HG02973 (cell line): ENCODE results near the gene BIRC6.
"Not testable (repeated sequence)": the region's sequence is repeated elsewhere in the genome, so short reads cannot be mapped to it uniquely, and the experiment has no call there.

Source experiments
- ATAC-seq: cut with Tn5 transposase; IDR thresholded peaks from one replicate; pipeline ENCODE4 v1.9.1; 2021; ENCODE audit warnings: moderate library complexity; ENCODE audit not compliant: unreplicated experiment

The BIRC6 gene

DNA sequence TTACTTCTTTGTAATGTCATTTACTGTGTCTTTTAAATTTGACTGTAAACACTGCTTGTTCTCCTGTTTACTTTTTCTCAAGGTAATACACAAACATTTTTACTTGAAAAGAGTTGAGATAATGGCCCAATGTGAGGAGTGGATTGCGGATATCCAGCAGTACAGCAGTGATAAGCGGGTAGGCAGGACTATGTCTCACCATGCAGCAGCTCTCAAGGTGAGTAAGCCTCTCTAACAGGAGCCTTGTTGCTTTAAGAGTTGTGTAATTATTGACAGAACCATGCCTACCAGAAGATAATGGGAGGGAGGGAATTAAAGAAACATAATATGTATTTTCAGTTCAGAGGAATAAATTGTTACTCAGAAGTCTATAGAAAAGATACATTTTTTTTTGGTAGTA lies 254.5 kb downstream of the BIRC6 start:
- ATAC-seq = no peak

DNA sequence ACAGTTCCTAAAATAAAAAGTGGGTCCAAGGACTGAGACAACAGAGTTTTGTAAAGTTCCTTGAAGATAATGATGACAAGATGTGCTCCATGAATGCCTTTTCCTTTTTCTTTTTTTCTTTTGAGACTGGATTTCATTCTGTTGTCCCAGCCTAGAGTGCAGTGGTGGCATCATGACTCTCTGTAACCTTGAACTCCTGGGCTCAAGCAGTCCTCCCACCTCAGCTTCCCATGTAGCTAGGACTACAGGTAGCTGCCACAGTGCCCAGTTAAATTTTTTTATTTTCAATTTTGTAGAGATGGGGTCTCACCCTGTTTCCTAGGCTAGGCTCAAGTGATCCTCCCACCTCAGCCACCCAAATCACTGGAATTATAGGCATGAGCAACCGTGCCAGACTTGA lies 254.9 kb downstream of the BIRC6 start:
- no peak for ATAC-seq

DNA sequence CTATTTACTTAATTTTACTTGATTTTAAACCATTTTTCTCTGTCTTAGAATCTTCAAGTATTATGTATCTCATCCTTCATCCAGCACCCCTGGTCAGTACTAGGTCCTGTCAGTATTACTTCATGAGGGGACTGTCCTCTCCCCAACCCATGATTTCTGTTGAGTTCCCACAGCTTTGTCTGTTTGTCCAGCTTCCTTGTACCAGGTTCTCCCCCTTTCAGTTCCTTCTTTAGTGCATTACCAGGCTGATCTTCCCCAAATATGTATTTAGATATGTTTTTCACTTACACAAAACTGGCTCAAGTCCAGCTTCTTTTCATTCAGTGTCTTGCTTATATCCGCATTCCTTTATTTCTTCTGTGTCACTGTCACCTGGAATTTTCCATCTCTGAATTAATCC lies 257.3 kb downstream of the BIRC6 start:
- ATAC-seq = no peak

DNA sequence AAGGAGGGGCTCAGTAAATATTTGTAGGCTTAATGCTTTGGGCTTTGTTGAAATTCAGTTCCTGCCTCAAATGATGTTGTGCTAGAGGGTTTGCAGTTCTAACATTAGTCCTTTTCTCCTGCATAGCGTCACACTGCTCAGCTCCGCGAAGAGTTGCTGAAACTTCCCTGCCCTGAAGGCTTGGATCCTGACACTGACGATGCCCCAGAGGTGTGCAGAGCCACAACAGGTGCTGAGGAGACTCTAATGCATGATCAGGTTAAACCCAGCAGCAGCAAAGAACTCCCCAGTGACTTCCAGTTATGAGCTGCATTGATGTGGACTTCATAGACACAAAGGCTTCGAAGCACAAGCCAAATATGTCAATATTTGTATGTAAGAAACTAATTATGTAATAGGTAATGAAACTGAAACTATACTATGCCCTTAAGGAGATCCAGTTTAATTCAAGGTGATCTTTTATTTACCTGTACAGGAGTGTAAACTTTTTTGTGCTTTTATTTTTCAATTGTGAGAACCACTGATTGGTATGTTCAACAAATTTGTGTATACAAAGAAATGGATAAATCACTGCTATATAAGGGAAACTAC lies 260.9 kb downstream of the BIRC6 start:
- no peak for ATAC-seq

DNA sequence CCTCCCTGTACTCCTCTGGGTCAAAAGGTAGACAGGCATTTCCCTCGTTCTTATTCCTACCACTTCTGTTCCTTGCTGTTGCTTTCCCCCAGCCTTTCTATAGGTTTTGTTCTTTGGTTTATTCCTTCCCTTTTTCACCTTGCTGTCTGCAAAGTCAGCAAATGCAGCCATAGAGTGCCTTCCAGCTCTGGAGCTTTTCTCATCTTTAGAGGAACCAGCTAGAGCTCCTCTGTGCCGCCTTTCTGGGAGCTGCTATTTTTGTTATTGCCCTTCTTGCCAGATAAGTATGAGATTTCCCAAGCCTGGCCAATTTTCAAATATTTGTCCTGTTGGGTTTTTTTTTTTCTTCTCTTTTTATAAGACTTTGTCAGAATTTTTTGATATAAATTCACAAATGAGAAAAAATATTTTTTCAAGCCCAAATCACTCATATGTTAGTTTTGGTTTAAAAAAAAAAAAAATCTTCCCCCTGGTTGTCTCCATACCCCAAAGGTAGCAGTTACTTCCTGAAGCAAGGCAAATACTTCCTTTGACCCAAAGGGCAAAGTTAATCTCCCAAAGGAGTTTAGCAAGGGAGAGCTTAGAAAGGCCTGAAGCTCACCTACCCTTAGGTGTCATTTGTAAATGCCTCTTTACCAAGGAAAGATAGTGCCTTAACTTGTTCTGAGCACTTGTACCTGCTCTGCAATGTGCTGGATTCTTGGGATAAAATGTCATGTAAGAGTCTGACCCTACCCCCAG lies 265.9 kb downstream of the BIRC6 start:
- ATAC-seq = no peak

DNA sequence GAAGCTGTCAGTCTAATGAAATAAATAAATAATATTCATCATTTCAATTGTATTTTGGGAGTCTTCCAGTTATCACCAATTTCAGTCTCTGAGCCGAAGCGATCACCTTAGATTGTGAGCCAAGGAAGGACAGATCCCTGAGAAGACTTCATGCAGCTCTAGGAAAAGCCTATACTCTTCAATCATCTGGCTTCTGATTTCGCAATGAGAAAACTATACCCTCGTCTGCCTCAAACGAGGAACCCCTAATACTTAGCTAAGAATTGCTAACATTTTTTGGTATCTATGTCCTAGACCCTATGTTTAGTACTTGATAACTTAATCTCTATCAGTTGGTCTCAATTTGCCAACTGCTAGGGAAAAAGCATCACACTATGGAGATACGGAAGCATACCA lies 266.5 kb downstream of the BIRC6 start:
- ATAC-seq = no peak

DNA sequence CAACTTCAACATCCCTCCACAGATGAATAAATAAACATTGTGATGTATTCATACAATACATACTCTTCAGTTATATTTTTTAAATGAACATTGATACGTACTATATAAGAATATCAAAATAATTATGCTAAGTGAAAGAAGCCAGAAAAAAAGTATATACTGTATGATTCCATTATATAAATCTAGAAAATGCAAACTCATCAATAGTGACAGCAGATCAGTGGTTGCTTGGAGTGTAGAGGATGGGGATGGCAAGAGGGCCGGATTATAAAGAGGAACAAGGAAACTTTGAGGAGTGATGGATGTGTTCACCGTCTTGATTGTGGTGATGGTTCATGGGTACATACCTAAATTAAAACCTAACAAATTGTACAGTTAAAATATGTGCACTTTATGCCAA lies 268.0 kb downstream of the BIRC6 start:
- ATAC-seq = no peak

DNA sequence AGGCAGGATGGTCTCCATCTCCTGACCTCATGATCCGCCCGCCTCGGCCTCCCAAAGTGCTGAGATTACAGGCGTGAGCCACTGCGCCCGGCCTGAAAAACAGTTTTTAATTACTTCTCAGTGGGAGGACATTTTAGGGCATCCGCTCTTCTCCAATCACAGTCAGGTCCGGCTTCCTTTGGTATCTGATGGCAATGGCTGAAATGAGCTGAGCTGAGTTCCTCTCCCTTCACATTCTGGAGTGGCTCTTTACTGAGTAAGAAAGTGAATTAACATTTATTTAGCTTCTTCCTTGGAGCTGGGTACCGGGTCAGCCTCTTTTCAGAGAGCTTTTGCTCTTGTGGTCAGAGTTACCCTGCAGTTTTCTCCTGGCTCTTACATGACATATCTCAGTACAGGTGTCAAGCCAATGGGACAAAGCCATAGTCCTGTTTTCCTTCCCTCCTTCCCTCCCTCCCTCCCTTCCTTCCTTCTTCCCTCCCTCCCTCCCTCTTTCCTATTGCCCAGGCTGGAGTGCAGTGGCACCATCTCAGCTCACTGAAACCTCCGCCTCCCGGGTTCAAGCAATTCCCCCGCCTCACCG lies 269.9 kb downstream of the BIRC6 start:
- no peak for ATAC-seq

DNA sequence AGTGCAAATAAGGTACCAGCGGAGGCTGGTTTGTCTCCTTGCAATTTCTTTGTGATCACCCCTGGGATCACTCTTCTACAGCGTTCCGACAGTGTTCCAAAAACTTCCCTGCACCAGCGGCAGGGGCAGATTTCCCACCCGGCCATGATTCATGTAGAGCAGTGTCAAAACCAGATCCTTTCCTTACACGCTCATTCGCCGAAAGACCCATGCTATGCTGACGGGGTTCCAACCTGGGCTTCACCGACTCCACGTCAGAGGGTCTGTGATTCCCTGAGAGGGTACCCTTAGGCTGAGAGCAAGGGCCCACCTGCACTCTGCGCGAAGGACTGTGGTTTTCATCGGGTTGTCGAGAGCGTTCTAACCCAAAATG lies 270.6 kb downstream of the BIRC6 start:
- peak; percentile 27 for ATAC-seq

DNA sequence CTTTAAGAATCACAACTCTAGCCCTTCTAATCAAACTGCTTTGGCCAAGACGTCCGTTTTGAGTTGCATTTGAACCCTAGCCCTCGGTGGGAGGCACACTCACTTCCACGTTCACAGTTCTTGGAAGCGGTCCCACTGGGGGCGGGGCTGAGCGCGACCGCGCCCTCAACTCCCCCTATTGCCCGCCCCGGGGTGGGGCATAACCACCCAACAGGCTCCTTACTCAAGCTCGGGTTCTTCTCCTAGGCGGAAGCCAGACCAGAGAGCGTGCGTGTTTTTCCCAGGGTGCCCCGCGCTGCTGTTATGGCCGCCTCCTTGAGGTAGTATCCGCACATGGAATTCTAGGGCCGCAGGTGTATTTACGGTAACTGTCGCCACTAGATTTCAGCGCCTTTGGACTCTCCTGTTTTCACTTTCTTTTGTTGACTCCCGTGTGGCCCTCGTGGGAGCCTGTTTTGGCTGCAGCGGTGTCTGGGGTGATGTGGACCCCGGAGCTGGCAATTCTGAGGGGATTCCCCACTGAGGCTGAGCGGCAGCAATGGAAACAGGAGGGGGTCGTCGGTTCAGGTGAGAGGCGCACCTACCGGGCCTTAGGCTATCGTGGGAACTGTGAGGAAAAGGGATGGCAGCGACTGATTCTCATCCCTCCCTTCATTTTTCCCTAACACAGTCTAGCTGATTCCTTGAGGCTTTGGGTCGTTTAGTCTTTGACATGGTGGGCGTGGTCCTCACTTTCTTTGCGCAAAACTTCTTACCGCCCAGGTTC lies 271.2 kb downstream of the BIRC6 start, which contains the start of gene TTC27:
Gene TTC27 (plus strand): TSS at position 237 of the 766 bp plus-strand sequence. CDS start 243 bp downstream, at position 480.
- ATAC-seq = peak; percentile 100

DNA sequence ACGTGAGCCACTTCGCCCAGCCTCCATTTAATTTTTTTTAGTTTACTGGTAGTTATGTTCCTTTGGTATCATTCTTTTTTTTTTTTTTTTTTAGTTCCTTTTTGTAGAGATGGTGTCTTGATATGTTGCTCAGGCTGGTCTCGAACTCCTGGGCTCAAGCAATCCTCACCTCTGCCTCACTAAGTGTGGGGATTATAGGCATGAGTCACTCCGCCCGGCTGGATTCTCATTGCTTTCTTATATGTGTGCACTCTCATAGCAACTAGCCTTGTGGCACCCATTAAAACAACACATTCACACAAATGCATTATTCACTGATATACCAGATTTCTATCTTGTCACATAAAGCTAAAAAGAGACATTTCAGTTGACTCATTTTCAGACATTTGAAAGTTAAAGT lies 275.3 kb downstream of the BIRC6 start:
- ATAC-seq = no peak

DNA sequence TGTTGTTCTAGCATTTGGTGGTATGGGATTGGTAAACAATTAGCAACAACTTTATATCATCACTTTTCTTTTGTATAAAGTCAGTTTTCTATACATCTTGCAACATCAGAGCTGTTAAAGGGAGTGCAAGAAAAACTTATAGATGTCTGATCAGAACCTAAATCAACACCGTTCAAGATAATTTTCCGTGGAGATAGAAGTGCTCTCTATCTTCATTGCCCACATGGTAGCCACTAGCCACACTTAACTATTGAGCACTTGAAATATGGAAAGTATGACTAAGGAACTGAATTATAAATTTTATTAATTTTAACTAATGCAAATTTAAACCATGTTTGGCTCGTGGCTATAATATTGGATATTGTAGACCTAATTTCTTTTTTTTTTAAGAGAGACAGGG lies 276.2 kb downstream of the BIRC6 start:
- ATAC-seq = no peak

DNA sequence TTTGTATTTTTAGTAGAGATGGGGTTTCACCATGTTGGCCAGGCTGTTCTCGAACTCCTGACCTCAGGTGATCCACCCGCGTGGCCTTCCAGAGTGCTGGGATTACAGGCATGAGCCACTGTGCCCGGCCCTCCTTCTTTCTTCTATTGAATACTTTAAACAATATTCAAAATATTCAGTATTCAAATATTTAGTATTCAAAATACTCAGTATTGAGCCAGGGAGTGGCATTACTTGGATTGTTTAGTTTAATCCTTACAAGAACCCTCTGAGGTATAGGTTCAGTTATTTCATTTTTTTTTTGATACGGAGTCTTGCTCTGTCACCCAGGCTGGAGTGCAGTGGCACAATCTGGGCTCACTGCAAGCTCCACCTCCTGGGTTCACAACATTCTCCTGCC lies 281.7 kb downstream of the BIRC6 start:
- not testable (repeated sequence) for ATAC-seq

DNA sequence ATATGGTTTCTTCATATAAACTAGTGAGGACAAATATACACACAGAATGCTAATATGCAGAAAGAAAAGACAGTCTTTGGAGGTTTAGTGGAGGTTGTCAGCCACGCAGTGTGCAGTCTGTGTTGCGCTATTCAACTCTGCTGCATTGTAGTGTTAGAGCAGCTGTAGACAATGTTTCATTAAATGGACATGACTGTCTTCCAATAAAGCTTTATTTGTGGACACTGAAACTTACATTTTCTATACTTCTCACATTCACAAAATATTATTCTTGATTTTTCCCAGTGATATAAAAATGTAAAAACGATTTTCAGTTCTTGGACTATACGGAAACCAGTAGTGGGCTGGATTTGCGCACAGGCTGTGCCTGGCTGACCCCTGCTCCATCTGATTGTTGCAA lies 284.4 kb downstream of the BIRC6 start:
- ATAC-seq = no peak

DNA sequence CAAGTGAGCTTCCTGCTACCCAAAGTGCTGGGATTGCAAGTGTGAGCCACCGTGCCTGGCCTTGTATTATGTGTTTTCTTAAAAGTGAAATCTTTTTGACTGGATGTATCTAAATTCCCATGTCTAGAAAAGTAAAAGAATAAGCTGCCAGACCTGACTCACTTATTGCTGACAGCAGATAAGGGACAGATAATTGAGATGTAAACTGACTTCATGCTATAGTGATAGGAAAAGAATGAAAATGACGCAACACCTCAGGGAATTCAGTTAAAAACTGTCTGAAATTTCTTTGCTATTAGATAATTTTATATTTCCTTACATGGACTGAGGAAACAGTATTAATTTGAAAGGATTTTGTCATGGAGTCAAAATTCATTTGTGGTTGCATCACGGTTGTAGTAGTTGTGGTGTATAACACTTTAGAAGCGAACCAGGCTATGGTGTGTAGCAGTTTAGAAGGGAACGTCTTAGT lies 290.4 kb downstream of the BIRC6 start:
- ATAC-seq = no peak

DNA sequence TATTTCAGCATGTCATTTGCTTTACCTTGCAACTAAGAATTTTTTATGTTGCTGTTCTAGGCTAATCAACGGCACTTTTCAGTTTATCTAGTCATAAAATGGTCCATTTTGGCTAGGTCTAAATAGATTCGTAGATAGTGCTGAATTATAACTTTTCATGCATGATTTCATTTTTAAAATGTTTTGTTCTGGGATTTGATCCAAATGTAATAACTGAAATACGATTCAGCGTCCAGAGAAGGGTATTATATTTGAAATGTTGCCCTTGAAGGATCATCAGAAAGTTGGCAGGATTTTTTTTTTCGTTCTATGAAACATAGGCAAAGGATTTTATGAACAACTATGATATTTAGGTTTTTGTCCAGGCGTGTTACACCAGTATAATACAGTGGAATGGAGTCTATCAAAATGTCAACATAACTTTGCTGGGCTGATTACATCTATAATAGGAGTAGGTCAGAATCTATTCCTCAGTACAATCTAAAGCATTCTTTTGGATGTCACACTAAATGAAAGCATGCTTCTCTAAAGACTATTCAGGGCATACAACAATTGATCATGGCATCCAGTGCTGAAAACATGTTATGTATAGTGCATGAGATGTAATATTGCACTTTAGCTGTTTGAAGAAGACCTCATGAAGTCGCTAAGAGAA lies 295.9 kb downstream of the BIRC6 start:
- no peak for ATAC-seq

DNA sequence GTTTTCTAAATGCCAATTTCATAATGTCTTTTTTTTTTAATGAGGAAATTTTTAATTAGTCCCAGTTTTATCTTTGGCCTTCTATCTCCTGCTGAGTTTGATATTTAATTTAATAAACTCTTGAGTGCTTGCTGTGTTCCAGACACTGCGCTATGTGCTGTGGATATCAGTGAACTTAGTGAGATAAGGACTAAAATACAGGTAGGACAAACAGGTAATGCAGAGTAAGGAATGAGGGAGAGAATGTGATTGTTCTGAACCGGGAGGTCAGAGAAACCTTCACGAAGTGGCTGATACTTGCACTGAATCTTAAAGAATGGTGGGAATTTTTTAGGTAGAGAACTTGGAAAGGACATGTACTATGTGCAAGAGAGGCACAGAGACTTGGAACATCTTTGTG lies 299.2 kb downstream of the BIRC6 start:
- no peak for ATAC-seq

DNA sequence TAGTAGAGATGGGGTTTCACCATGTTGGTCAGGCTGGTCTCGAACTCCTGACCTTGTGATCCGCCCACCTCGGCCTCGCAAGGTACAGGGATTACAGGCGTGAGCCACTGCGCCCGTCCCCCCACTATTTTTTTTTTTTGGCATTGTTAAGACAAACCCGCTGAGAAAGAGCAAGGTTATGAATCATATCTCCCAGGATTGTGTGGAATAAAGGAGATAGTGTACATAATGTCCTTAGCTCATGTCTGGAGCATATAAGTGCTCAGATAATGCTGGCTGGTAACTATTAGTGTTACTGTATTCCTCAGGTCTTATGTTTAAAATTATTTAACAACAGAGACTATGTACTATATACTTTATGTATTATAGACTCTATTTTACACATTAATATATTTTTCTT lies 307.0 kb downstream of the BIRC6 start:
- no peak for ATAC-seq

DNA sequence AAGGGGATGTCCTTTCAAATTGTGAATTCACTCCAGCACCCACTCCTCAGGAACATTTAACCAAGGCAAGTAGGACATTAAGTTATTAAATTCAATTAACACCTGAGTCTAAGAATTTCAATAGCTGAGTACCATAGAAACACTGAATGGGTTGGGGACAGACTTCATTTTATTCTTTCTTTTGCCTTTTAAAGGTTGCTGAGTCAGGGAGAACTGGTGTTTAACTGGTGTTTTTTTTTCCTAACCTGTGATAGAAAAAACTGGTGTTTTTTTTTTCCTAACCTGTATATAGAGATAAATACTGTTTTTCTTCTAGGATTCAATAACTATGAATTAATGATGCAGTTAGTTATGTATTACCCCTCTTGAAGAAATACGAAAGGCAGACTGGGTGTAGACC lies 309.9 kb downstream of the BIRC6 start:
- no peak for ATAC-seq

DNA sequence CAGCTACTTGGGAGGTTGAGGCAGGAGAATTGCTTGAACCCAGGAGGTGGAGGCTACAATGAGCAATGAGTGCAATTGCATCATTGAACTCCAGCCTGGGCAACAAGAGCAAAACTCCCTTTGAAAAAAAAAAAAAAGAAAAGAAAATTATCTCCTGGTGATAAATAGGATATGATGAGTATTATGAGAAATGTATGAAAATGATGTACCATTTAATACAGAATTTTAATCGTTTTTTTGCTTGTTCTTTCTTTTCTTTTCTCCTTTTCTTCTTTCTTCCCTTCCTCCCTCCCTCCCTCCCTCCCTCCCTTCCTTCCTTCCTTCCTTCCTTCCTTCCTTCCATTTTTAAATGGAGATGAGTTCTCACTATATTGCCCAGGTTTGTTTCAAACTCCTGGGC lies 311.4 kb downstream of the BIRC6 start:
- no peak for ATAC-seq
